BLaER1 treated with 17β-estradiol and CSF1 and Interleukin-3, amounts not matched to agents 10 nM and 100 nM (cell line): ENCODE measurements around the gene ATP6V0A4.

Experiments used
- H3K27ac ChIP-seq, 11 experiments: shearing (Covaris generic); formaldehyde crosslinking; 2 replicates each; pipeline ENCODE4 v1.8.1; 2022
- H3K27me3 ChIP-seq, 11 experiments: shearing (Covaris generic); formaldehyde crosslinking; 2 replicates each; pipeline ENCODE4 v1.8.1; 2022
- H3K36me3 ChIP-seq, 11 experiments: shearing (Covaris generic); formaldehyde crosslinking; 2 replicates each; pipeline ENCODE4 v1.8.1; 2022
- H3K4me1 ChIP-seq, 10 experiments: shearing (Covaris generic); formaldehyde crosslinking; 2 replicates each; pipeline ENCODE4 v1.8.1; 2022
- H3K4me2 ChIP-seq, 11 experiments: shearing (Covaris generic); formaldehyde crosslinking; 2 replicates each; pipeline ENCODE4 v1.8.1; 2022
- H3K4me3 ChIP-seq, 10 experiments: shearing (Covaris generic); formaldehyde crosslinking; 2 replicates each; pipeline ENCODE4 v1.8.1; 2022
- H3K9ac ChIP-seq, 11 experiments: shearing (Covaris generic); formaldehyde crosslinking; 2 replicates each; pipeline ENCODE4 v1.8.1; 2022
- H3K9me3 ChIP-seq, 11 experiments: shearing (Covaris generic); formaldehyde crosslinking; replicated peaks in 1 of 11; 2 replicates each; pipeline ENCODE4 v1.8.1; 2022
- H4K20me1 ChIP-seq, 11 experiments: shearing (Covaris generic); formaldehyde crosslinking; 2 replicates each; pipeline ENCODE4 v1.8.1; 2022
- Cebpa-rat ChIP-seq, 11 experiments: shearing (Covaris generic); IDR thresholded peaks; 2 replicates each; pipeline ENCODE4 v1.8.1; 2022

The ATP6V0A4 gene

DNA sequence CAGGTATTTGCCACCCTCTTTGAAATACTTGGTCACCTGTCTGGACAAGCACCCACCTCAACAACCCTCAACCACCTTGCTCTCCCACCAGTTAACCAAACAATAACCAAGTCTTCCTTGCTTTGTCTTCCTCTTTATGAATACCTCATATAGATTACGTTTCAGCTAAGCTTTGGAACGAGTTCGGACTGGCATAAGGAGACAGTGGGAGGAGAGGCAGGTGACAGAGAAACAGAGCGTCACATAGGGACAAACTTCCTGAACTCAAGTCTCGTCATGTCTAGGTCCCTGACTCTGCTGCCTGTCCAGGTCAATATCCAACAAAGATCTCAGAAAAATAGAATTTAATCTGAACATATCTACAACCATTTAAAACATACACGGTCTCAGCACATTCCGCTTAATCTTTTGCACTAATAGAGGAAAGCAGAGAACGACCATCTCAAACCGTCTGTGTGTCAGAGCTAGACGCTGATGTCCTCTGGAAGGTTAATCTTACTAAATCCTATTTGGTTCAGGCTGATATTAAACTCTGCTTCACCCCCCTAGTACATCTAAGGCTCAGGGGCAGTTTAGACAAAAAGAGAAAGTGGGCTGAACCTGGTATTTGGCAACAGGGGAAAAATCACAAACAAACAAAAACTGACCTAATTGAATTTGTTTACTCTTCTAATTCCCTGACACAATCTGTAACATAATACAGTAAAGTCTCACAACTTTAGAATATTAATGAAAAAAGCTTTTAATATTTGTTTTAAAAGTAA is 70.5 kb downstream of the ATP6V0A4 start:
- no peaks in the 10 kb centered on the region for H3K4me1 ChIP-seq
- H3K4me2 ChIP-seq = no peak overlapping the region
- H4K20me1 ChIP-seq = no peaks in the 10 kb centered on the region
- H3K27ac ChIP-seq = no peak overlapping the region
- no peaks in the 10 kb centered on the region for H3K36me3 ChIP-seq
- H3K4me3 ChIP-seq = no peak overlapping the region
- TF ChIP-seq Cebpa-rat (IDR thresholded peaks at IDR 0.05) = no peak
- no peak overlapping the region for H3K9ac ChIP-seq
- no peaks in the 10 kb centered on the region for H3K27me3 ChIP-seq
- H3K9me3 ChIP-seq = no peaks in the 10 kb centered on the region; a peak in 2 of 22 replicates

DNA sequence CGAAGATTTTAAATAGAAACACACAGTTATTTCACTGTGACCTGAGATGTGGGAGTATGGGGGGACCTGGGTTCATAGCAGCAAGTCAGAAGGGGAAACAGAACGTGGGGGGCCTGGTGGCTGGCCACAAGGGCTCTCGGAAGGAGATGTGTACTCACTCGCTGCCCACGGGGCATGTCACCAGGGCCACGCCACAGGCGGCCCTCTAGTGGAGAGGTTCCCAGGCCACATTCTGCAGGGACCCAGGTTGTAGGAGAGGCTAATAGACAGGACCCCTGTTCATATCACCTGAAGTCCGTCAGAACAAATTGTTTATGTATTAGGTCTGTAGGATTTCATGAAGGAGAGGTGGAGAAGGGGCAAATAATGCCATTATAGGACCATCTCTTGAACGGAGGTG is 71.7 kb downstream of the ATP6V0A4 start:
- Histone ChIP-seq H3K36me3 (no peaks in the 10 kb centered on the region), H3K27ac (no peak overlapping the region)

DNA sequence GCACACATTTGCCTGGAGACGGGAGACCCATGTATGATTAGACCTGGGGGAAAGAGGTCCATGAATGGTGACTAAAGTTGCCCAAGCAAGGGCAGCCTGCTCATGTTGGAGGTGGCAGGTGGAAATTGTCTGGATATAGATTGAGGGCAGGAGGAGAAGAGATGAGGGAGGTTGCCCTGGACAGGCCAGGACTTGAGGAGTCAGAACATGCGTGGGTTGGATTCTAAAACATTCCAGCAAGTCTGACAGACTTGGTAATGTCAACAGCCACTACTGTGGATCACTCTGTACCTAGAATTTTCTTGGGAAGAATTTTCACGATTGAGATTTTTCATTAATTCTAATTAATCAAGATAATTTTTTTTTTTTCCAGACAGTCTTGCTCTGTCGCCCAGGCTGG is 77.7 kb downstream of the ATP6V0A4 start:
- TF ChIP-seq Cebpa-rat (IDR thresholded peaks at IDR 0.05) = no peak
- Histone ChIP-seq H3K4me2 (no peak overlapping the region), H3K4me1 (peaks cover 0 to 11% (median 6%) of the 10 kb centered on the region in 10 experiments; a peak in 10 of 20 replicates), H3K9me3 (peaks cover 0 to 8% (median 0%) of the 10 kb centered on the region in 11 experiments; a peak in 2 of 22 replicates), H4K20me1 (no peaks in the 10 kb centered on the region), H3K27me3 (no peaks in the 10 kb centered on the region), H3K36me3 (no peaks in the 10 kb centered on the region), H3K27ac (no peak overlapping the region), H3K4me3 (no peak overlapping the region), H3K9ac (no peak overlapping the region)

More for the DNA sequence above, 71.7 kb downstream of the ATP6V0A4 start:
- Histone ChIP-seq H3K4me2 (no peak overlapping the region), H3K27me3 (no peaks in the 10 kb centered on the region), H3K9me3 (no peaks in the 10 kb centered on the region; a peak in 2 of 22 replicates), H3K4me1 (no peaks in the 10 kb centered on the region), H4K20me1 (no peaks in the 10 kb centered on the region), H3K4me3 (no peak overlapping the region), H3K9ac (no peak overlapping the region)
- TF ChIP-seq Cebpa-rat (IDR thresholded peaks at IDR 0.05) = no peak

DNA sequence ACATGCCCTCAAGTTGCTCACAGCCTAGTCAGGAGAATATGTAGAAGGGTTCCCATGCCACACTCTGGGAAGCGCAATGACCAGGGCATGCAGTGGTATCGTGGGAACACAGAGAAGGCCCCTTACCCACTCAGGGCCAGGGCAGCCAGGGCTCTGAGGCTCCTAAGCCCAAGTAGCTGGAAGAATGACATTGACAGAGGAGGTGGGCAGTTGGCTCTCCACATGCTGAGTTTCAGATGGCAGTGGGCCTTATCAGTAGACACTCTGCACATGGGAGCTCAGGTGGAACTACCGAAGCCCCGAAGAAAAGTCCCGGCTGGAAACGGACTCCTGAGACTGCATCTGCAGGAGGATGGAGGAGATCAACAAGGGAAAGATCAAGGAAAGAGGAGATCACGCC is 81.1 kb downstream of the ATP6V0A4 start:
- Histone ChIP-seq H3K4me2 (peak overlapping the region in 4 of 11 experiments; percentile 44 to 59 (median 52); a peak in 7 of 22 replicates), H4K20me1 (no peaks in the 10 kb centered on the region), H3K27ac (peak overlapping the region in 1 of 11 experiments; percentile 69; a peak in 1 of 22 replicates), H3K4me1 (peaks cover 0 to 11% (median 6%) of the 10 kb centered on the region in 10 experiments; a peak in 10 of 20 replicates), H3K9me3 (peaks cover 0 to 8% (median 0%) of the 10 kb centered on the region in 11 experiments; a peak in 2 of 22 replicates), H3K36me3 (no peaks in the 10 kb centered on the region), H3K4me3 (no peak overlapping the region), H3K27me3 (no peaks in the 10 kb centered on the region), H3K9ac (no peak overlapping the region)
- no peak for TF ChIP-seq Cebpa-rat (IDR thresholded peaks at IDR 0.05)

DNA sequence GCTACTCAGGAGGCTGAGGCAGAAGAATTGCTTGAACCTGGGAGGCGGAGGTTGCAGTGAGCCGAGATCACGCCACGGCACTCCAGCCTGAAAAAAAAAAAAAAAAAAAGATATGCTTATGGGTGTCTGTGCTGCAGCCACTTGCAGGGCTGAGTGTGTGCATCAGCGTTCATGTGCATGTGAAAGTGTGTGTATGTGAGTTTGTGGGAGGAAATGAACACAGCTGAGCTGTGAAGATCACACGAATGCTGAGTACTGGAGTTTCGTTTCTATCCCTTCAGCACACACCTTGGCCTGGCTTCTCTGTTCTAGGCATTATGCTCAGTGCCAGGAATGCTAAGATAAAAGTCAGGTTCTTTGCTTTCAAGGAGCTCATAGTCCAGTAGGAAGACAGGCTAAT is 84.8 kb downstream of the ATP6V0A4 start:
- Histone ChIP-seq H3K4me1 (peaks cover 0 to 11% (median 6%) of the 10 kb centered on the region in 10 experiments; a peak in 10 of 20 replicates), H3K4me3 (no peak overlapping the region), H3K9me3 (peaks cover 0 to 8% (median 0%) of the 10 kb centered on the region in 11 experiments; a peak in 2 of 22 replicates), H3K27me3 (no peaks in the 10 kb centered on the region), H3K9ac (no peak overlapping the region), H3K36me3 (no peaks in the 10 kb centered on the region), H4K20me1 (no peaks in the 10 kb centered on the region), H3K4me2 (no peak overlapping the region), H3K27ac (no peak overlapping the region)
- no peak for TF ChIP-seq Cebpa-rat (IDR thresholded peaks at IDR 0.05)

DNA sequence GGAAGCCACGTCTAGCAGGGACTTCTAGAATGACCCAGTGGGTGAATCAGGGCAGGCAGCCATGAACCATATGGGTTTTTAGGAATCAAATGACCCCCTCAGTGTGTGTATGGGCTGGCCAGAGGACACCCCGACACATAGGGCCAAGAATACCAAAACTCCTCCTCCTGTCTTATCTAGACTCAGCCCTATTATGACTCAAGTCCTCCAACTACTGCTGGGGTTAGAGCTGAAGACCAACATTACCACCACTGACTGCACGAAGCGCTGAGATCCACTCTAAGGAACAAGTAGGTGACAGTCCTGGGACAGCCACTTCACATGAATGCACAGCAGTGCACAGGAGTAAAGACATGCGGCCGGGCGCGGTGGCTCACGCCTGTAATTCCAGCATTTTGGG is 85.3 kb downstream of the ATP6V0A4 start:
- no peak overlapping the region for H3K4me2 ChIP-seq
- no peaks in the 10 kb centered on the region for H3K27me3 ChIP-seq
- H3K9me3 ChIP-seq = peaks cover 0 to 8% (median 0%) of the 10 kb centered on the region in 11 experiments; a peak in 2 of 22 replicates
- H3K36me3 ChIP-seq = no peaks in the 10 kb centered on the region
- peaks cover 0 to 10% (median 4%) of the 10 kb centered on the region in 10 experiments; a peak in 9 of 20 replicates for H3K4me1 ChIP-seq
- H4K20me1 ChIP-seq = no peaks in the 10 kb centered on the region
- H3K9ac ChIP-seq = no peak overlapping the region
- no peak for TF ChIP-seq Cebpa-rat (IDR thresholded peaks at IDR 0.05)
- no peak overlapping the region for H3K4me3 ChIP-seq
- H3K27ac ChIP-seq = no peak overlapping the region

DNA sequence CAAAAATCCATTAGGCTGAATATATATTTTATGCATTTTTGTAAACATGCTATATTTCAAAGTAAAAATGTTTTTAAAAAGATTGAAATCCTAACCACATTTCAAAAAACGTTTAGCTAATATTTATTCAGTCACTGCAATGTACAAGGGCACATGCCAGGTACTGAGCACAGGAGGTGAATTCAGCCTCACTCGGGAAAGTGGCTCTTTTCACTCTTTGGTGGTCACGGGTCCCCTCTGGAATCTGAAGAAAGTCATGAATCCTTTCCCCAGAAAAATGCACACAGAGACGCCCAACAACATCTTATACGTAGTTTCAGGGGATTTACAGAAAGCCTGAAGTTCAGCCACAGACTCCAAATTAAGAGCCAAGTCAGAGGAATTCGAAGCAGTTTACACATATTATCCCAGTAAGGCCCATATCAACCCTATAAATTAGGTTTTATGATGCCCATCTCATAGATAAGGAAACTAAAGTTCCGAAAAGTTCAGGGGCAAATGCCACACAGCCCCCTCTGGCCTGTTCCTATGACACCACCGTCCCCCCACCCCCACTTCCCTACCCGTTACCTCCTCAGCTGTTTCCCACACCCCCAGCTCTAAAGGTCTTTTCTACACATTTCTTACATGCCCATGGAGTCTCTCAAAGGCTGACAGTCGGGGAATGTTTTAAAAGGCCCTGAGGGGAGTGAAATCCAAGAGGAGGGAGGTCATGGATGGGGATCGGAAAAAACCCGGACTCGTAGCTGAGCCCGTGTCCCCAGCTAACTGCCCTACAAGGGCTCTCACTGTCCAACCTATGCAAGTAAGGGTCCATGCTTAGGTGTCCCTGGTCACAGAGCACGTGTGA is 87.2 kb downstream of the ATP6V0A4 start:
- H3K27me3 ChIP-seq = no peaks in the 10 kb centered on the region
- no peak overlapping the region for H3K27ac ChIP-seq
- H3K4me1 ChIP-seq = no peaks in the 10 kb centered on the region
- no peaks in the 10 kb centered on the region for H3K36me3 ChIP-seq
- TF ChIP-seq Cebpa-rat (IDR thresholded peaks at IDR 0.05) = no peak
- no peaks in the 10 kb centered on the region for H3K9me3 ChIP-seq
- no peak overlapping the region for H3K4me2 ChIP-seq
- no peaks in the 10 kb centered on the region for H4K20me1 ChIP-seq
- no peak overlapping the region for H3K9ac ChIP-seq
- no peak overlapping the region for H3K4me3 ChIP-seq

DNA sequence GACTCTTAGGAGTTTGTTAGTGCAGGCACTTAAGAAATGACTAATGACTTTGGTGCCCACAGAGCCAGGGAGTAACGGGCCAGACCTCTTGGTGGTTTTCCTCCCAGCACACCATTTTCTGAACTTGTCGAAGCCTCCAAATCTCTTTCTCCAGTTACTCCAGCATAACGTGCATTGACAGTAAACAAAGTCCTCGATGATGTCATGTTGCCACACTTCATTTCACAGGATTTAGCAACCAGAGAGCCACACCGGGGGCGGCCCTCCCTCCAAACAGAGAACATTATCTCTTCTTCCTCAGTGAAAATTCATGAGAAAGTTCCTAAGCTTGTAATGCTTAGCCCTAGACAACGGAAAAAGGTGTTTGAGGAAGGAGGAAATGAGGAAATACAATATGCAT is 92.8 kb downstream of the ATP6V0A4 start:
- H3K27ac ChIP-seq = no peak overlapping the region
- peak overlapping the region in 4 of 11 experiments; percentile 30 to 43 (median 32); a peak in 5 of 22 replicates for H3K4me2 ChIP-seq
- H3K4me3 ChIP-seq = no peak overlapping the region
- no peaks in the 10 kb centered on the region for H4K20me1 ChIP-seq
- no peaks in the 10 kb centered on the region for H3K9me3 ChIP-seq
- H3K36me3 ChIP-seq = no peaks in the 10 kb centered on the region
- no peak overlapping the region for H3K9ac ChIP-seq
- no peak; a peak in 1 of 22 replicates for TF ChIP-seq Cebpa-rat (IDR thresholded peaks at IDR 0.05)
- peaks cover 0 to 7% (median 0%) of the 10 kb centered on the region in 10 experiments; a peak in 6 of 20 replicates for H3K4me1 ChIP-seq
- no peaks in the 10 kb centered on the region for H3K27me3 ChIP-seq

DNA sequence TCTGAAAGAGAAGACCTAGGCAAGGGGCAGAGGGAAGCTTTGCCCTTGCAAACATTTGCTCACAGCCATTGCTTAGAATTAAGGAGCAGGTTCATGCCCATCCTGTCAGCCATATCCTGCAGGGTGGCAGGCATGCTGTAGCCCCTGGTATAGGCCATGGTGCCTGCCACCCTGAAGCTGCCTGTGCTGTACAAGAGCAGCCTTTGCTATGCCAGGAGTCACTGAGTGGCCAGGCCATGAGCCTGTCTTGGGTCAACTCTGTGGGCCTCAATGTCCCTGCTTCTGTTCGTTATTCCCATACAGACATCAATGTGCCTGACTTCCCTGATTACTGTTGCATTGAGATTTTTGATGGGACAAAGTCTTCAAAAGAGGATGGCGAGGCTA is 96.5 kb downstream of the ATP6V0A4 start:
- no peaks in the 10 kb centered on the region for H3K9me3 ChIP-seq
- H3K9ac ChIP-seq = no peak overlapping the region
- no peak; a peak in 1 of 22 replicates for TF ChIP-seq Cebpa-rat (IDR thresholded peaks at IDR 0.05)
- H4K20me1 ChIP-seq = no peaks in the 10 kb centered on the region
- no peaks in the 10 kb centered on the region for H3K27me3 ChIP-seq
- H3K4me1 ChIP-seq = peaks cover 0 to 7% (median 0%) of the 10 kb centered on the region in 10 experiments; a peak in 6 of 20 replicates
- H3K4me3 ChIP-seq = no peak overlapping the region
- H3K27ac ChIP-seq = no peak overlapping the region
- no peaks in the 10 kb centered on the region for H3K36me3 ChIP-seq
- no peak overlapping the region for H3K4me2 ChIP-seq
